Body of pancreas (tissue), 4 donors: ENCODE data around the gene ASS1. TPM values are rescaled to one million over a fixed set of nuclear protein-coding genes. Genes with fewer than 3 reads are reported as not detected.

Experiments used
- ATAC-seq: fragments of 150-250 bp; one replicate; pipeline ENCODE4 v1.9.1; 2016
- DNase-seq, 4 donors: peaks; one replicate each; pipeline ENCODE4 v3.0.0-alpha.2; 2019
- H3K27ac ChIP-seq, 4 donors: fragments of 200-600 bp; sonication (generic); 1 replicate in 3 of 4; 2 replicates in 1 of 4; pipeline versions ENCODE4 v1.5.1 to v1.6.1; 2016 to 2019; ENCODE audit warnings: mild to moderate bottlenecking in 1 of 4, mixed read lengths in 1 of 4, moderate library complexity in 1 of 4
- H3K27me3 ChIP-seq, 2 donors: fragments of 200-600 bp; sonication (generic); one replicate each; pipeline ENCODE4 v1.6.0; 2016; ENCODE audit warnings: mild to moderate bottlenecking in 1 of 2
- H3K36me3 ChIP-seq, 2 donors: fragments of 200-600 bp; sonication (generic); replicated peaks in 1 of 2; 2 replicates each; pipeline ENCODE4 v1.5.1; 2016; ENCODE audit warnings: low read depth in 2 of 2; ENCODE audit not compliant: insufficient read depth in 1 of 2
- H3K4me1 ChIP-seq: fragments of 200-600 bp; sonication (generic); one replicate; pipeline ENCODE4 v1.6.0; 2016
- H3K4me3 ChIP-seq, 2 donors: fragments of 200-600 bp; sonication (generic); 1 replicate in 1 of 2; 2 replicates in 1 of 2; pipeline ENCODE4 v1.5.1; 2016 to 2019
- H3K9me3 ChIP-seq, 3 donors: fragments of 200-600 bp; sonication (generic); 1 replicate in 2 of 3; 2 replicates in 1 of 3; pipeline ENCODE4 v1.5.1; 2016
- CTCF ChIP-seq, 7 experiments: fragments of 450-650 bp in 4 of 7; fragments of 200-600 bp in 3 of 7; sonication (generic) in 3 of 7; IDR thresholded peaks; one replicate each; pipeline ENCODE4 v1.5.1; 2016 to 2019; ENCODE audit warnings: antibody characterized with exemption in 7 of 7
- POLR2A ChIP-seq, 3 donors: fragments of 450-650 bp; IDR thresholded peaks; one replicate each; pipeline ENCODE4 v1.6.1; 2016; ENCODE audit warnings: antibody characterized with exemption in 3 of 3, mild to moderate bottlenecking in 2 of 3
- WGBS, 2 donors: methylation state at CpG; one replicate each; pipeline ENCODE4 v1.1.5; 2017; 5-methylcytosine and 5-hydroxymethylcytosine counted together
- intact Hi-C: fragments of 100-400 bp; cut with DNase I; formaldehyde crosslinking; loops from one replicate; pipeline ENCODE4 v1.15.1; 2023
- total RNA-seq, 2 donors: library from RNA; depleted of rRNA; stranded (reverse); fragments of >200 nt; gene quantifications; one replicate each; pipeline ENCODE4 v1.1.0, GENCODE V29; 2016

Gene ASS1
- total RNA-seq, 2 donors from 2014 or later = 31.6 to 120 TPM

- TF ChIP-seq CTCF (IDR thresholded peaks at IDR 0.05) = no peak
- TF ChIP-seq POLR2A (IDR thresholded peaks at IDR 0.05) = no peak
Measured at GRCh38 chr9:130427326-130427725, 17.4 kb upstream of the ASS1 start.

GRCh38 chr9:130428086-130428665 is 16.6 kb upstream of the ASS1 start:
- Histone ChIP-seq H3K27ac (no peak overlapping the region), H3K27me3 (no peaks in the 10 kb centered on the region), H3K4me1 (peaks cover 5% of the 10 kb centered on the region), H3K9me3 (no peaks in the 10 kb centered on the region), H3K36me3 (no peaks in the 10 kb centered on the region), H3K4me3 (no peak overlapping the region)
- 72 to 86% methylated on average over 6 to 20 of the region's 20 CpGs for WGBS, 2 donors
- intact Hi-C loops = no loop called here
- TF ChIP-seq CTCF (IDR thresholded peaks at IDR 0.05) (no peak), POLR2A (IDR thresholded peaks at IDR 0.05) (no peak)
- DNase-seq (no peak), ATAC-seq (no peak)

More at GRCh38 chr9:130427326-130427725, 17.4 kb upstream of the ASS1 start:
- Histone ChIP-seq H3K36me3 (no peaks in the 10 kb centered on the region), H3K27ac (no peak overlapping the region), H3K9me3 (no peaks in the 10 kb centered on the region), H3K4me1 (no peaks in the 10 kb centered on the region), H3K4me3 (no peak overlapping the region), H3K27me3 (no peaks in the 10 kb centered on the region)
- DNase-seq = no peak
- 88% methylated on average over 10 of the region's 12 CpGs; no CpG with 5 or more reads in 1 of the 2 donors for WGBS, 2 donors
- no peak for ATAC-seq
- intact Hi-C loops = no loop called here

DNA sequence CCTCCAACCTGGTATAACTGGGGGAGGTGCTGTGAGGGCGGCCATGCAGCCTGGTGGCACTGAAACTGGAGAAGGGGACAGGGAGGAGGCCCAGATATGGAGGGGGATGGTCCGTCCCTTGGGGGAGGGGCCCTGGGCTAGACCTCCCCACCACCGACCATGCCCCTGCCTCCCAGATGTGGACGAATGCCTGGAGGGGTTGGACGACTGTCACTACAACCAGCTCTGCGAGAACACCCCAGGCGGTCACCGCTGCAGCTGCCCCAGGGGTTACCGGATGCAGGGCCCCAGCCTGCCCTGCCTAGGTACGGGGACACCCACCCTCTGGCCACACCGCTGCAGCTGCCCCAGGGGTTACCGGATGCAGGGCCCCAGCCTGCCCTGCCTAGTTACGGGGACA is 15.4 kb upstream of the ASS1 start:
- no peak overlapping the region for H3K27ac ChIP-seq
- DNase-seq (no peak), ATAC-seq (no peak)
- intact Hi-C loops = no loop called here
- H3K27me3 ChIP-seq = peaks cover 0 to 4% of the 10 kb centered on the region in 2 donors
- TF ChIP-seq CTCF (IDR thresholded peaks at IDR 0.05) (no peak), POLR2A (IDR thresholded peaks at IDR 0.05) (no peak)
- no peak overlapping the region for H3K4me3 ChIP-seq
- WGBS, 2 donors = 72 to 92% methylated on average over 2 to 10 of the region's 13 CpGs
- H3K9me3 ChIP-seq = no peaks in the 10 kb centered on the region
- H3K36me3 ChIP-seq = no peaks in the 10 kb centered on the region
- H3K4me1 ChIP-seq = peaks cover 13% of the 10 kb centered on the region

- ATAC-seq = no peak
- H3K36me3 ChIP-seq = no peaks in the 10 kb centered on the region
- peaks cover 0 to 4% of the 10 kb centered on the region in 2 donors for H3K27me3 ChIP-seq
Measured at GRCh38 chr9:130429831-130430230, 14.9 kb upstream of the ASS1 start.

More at GRCh38 chr9:130429831-130430230, 14.9 kb upstream of the ASS1 start:
- Histone ChIP-seq H3K9me3 (no peaks in the 10 kb centered on the region), H3K27ac (no peak overlapping the region), H3K4me3 (no peak overlapping the region), H3K4me1 (peaks cover 13% of the 10 kb centered on the region)
- TF ChIP-seq CTCF (IDR thresholded peaks at IDR 0.05) = no peak
- no peak for TF ChIP-seq POLR2A (IDR thresholded peaks at IDR 0.05)
- 93 to 95% methylated on average over 6 of the region's 6 CpGs for WGBS, 2 donors
- no peak for DNase-seq
- intact Hi-C loops = no loop called here
